ENCODE measurements around the gene DHX8.

DNA sequence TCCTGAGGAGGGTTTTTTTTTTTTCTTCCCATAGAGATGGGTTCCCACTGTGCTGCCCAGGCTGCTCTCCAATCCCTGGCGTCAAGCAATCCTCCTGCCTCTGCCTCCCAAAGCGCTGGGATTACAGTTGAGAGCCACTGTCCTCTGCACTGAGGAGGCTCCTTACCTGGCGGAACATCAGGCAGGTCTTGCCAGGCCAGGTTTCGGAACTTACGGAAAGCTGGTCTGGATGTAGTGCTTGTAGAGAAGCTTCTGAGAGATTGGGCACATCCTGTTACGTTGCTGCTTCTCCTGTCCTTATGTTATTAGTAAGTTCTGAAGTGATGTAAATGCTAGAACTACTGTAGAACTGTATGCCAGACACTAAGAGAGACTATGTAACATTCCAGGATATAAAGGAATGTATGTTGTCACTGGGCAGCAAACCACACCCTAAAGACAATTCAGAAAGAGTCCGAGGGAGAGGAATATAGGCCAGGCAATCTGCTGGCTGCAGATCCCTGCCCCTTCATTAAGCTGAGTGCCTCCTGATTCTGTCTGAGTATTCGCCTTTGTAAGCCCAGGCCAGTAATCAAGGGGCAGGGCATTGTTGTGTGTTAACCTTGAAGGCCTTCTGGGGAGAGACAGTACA is 41.3 kb downstream of the DHX8 start:
- TF ChIP-seq, protein P1, sequence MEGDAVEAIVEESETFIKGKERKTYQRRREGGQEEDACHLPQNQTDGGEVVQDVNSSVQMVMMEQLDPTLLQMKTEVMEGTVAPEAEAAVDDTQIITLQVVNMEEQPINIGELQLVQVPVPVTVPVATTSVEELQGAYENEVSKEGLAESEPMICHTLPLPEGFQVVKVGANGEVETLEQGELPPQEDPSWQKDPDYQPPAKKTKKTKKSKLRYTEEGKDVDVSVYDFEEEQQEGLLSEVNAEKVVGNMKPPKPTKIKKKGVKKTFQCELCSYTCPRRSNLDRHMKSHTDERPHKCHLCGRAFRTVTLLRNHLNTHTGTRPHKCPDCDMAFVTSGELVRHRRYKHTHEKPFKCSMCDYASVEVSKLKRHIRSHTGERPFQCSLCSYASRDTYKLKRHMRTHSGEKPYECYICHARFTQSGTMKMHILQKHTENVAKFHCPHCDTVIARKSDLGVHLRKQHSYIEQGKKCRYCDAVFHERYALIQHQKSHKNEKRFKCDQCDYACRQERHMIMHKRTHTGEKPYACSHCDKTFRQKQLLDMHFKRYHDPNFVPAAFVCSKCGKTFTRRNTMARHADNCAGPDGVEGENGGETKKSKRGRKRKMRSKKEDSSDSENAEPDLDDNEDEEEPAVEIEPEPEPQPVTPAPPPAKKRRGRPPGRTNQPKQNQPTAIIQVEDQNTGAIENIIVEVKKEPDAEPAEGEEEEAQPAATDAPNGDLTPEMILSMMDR (IDR thresholded peaks at IDR 0.05): no peak
- no peak for TF ChIP-seq EZH2 (IDR thresholded peaks at IDR 0.05)

Measured in neural progenitor cell (in vitro differentiated cells).